HG03095 (cell line): ENCODE results near the gene STOML2.
A peak's percentile ranks its signal among the peaks of the same experiment; 100 is the strongest.

Experiments used
- ATAC-seq: cut with Tn5 transposase; IDR thresholded peaks from one replicate; pipeline ENCODE4 v1.9.1; 2021; ENCODE audit warnings: moderate library complexity; ENCODE audit not compliant: unreplicated experiment

Gene STOML2

DNA sequence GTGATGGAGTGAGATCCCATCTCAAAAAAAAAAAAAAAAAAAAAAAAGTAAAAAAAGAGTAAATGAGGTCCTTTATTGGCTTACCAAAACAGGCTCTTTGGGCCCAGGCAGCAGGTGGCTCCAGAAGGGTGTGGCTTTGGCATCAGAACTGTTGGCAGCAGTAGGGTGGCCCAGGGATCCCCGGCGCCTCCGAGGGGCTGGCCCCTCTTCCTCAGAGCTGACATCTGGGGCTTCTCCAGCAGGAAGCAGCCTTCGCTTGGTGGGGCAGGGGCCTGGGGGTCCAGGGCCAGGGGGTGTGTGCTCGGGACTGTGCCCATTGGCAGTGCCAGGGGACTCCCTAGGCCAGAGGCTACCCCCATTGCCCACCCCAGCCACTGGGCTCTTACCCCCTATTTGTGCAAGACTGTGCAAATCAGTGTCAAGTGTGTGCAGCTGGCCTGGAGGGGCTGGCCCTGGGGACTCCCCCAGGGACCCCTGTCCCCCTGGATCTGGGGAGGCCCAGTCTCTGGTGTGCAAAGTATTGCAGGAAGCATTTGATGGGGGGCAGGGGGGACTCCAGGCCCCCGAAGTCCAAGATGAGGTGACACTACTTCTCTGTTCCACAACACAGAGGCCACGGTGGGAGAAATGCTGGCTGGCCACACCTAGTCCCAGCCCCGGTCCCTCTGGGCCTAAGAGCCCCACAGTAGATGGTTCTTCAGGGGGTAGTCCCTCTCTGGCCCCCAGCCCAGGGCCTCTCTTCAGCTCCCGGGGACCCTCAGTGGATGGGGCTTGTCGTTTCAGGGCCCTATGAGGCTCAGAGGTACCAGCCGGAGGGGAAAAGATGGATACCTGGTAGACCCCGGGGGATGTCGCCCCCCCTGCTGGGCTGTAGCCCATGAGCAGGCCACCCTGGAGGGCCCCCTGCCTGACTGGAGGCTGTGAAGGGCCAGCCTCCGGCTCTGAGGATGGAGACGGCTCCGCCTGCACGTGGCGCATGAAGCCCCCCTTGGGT, 4.7 kb upstream of the STOML2 start:
- ATAC-seq, result no peak

GRCh38 chr9:35106343-35106730, 3.4 kb upstream of the STOML2 start:
- no peak for ATAC-seq

- ATAC-seq, result no peak
Measured at GRCh38 chr9:35105571-35106342, 2.8 kb upstream of the STOML2 start.

- ATAC-seq, result no peak
Measured at GRCh38 chr9:35105126-35105525, 2.2 kb upstream of the STOML2 start.

DNA sequence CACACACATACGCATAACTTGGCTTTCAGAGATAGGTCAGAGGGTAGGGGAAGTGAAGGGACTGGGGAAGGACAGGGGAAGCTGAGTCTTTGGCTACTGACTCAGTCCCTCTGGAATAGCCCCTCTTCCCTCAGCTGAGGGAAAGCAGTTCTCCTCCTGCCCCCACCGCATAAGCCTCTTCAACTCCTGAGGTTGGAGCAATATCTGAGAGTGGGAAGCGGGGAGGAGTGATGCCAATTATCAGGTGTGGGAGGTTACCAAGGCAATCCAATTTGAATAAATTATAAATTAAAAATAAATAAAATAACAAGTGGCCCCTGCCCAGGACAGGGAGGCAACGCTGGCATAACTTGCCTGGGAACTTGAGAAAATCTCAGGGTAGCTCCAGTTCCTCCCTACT, 1.7 kb upstream of the STOML2 start:
- no peak for ATAC-seq

DNA sequence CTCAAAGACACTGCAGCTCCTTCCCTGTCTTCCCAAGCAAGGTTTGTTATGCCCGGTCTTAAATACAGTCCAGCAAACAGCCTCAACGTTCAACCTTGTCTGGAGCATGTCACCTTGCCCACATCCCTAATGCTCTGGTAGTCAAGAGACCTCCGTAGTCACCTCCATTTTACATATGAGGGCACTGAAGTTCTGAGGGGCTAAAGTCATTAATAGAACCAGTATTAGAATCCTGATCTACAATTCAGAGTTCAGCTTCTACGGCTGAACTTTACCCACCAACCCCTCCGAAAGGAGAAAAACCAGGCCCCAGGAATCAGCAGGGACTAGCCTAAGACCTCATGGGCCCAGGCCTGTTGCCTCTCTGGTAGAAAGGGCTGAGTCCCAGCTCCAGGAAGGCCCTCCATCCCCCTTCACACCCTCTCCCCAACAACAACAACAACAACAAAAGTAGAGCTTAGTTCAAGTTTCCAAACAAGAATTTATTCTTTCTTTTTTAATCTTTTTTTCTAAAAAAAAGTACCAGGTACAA, 795 bp upstream of the STOML2 start:
- no peak for ATAC-seq

DNA sequence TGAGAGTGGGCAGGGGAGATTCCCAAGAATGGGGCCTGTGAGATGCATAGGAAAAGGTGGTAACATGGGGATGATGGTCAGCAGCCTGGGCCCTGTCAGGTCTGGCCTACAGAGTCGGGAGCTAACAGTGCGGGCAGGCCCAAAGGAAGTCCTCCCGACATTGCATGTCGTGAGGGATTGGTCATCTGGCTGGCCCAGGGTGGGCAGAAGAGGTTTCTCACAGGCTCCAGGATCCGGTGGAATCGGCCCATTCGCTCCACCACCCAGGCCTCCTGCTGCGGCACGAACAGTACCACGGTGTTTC, 514 bp downstream of the STOML2 start:
- ATAC-seq, result no peak

DNA sequence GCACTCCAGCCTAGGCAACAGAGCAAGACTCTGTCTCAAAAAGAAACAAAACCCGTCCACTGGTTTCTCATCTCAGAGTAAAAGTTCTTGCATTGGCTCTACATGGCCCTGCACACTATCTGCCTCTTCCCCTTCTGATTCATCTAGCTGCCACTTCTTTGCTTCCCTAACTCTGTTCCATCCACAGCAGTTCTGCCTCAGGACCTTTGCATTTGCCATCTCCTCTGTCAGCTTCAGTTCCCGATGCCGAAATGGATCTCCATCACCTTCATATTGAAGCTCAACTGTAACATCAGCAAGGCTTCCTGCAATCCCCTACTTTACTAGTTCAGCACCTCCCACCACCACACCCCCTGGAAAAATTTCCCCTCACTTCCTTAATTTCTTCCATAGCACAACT, 5.4 kb downstream of the STOML2 start:
- no peak for ATAC-seq

- ATAC-seq, result peak; percentile 90
Measured at GRCh38 chr9:35096035-35096849, 6.7 kb downstream of the STOML2 start, which contains the start of gene PIGO. Gene PIGO (minus strand): TSS chr9:35096591. CDS start chr9:35095565, 1,026 bp downstream.

GRCh38 chr9:35091536-35091935, 11.4 kb downstream of the STOML2 start:
- ATAC-seq, result no peak

GRCh38 chr9:35089434-35089833, 13.5 kb downstream of the STOML2 start:
- ATAC-seq, result no peak

DNA sequence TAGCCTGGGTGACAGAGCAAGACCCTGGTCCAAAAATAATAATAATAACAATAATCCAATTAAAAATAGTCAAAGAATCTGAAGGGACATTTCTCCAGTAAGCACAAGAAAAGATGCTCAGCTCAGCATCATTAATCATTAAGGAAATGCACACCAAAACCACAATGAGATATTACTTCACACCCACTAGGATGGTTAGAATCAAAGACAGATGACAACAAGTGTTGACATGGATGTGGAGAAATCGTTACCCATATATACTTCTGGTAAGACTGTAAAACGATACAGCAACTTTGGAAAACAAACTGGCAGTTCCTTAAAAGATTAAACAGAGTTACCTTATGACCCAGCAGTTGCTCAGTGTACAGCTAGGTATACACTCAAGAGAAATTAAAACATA, 17.9 kb downstream of the STOML2 start:
- ATAC-seq, result no peak

DNA sequence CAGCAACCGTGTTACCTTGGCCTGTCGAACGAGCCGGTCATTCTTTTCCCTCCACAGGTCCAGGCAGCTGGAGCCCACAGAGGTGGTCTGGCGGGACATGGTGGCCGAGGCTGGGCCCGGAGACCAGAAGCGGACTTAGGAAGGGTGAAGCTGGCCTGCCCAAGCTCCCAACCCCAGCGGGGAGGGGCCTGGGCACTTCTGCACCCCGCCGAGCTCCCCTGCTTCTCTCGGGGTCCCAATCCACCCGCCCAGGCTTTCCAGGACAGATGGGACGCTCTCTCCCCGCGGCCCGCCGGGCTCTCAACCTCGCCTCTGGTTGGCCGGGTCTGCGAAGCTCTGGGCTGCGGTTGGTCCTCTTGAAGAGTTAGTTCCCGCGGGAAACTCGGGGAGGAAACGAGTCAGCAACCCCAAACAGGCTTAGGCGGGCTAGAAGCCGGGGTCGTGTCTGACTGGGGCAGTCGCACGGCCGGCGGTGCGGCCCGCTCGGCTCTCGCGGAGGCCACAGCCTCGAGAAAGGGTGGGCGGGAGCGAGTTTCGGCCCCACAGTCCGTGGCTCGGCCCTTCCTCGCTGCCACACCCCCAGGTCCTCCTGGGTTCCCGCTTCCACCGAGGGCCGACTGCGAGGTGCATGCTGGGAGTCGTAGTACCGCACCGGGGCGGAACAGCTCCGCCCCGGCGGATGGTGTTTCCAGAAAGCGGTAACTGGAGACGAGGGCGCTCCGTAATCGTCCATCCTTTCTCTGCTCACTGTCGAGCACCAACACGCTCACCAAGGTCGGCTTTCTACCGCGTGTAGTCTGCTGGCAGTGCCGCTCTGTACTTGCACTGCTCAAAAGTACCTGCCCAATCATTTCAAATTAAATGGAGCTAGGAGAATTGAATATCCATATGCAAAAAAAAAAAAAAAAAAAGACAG, 23.2 kb downstream of the STOML2 start, which contains the start of gene FANCG:
TSS of gene FANCG (minus strand) at position 517 of the 916 bp plus-strand sequence. CDS start at position 99, 418 bp downstream.
- peak; percentile 89 for ATAC-seq

DNA sequence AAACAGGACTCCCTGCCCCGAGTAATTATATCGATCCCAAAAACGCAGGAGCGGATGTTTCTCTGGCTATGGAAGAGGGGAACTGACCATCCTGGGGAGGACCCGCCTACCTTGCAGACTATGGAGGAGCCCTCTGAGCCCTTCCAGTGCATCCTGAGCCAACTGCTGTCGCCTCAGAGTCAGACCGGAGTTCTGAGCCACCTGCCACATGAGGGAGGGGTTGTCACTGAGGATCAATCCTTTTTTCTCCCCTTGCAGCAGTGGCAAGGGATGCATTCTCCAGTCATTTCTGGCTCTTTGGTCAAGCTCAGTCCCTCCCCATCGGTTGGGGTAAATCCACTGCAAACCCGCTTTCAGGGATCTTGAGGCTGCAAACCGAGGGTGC, 23.9 kb downstream of the STOML2 start:
- no peak for ATAC-seq

DNA sequence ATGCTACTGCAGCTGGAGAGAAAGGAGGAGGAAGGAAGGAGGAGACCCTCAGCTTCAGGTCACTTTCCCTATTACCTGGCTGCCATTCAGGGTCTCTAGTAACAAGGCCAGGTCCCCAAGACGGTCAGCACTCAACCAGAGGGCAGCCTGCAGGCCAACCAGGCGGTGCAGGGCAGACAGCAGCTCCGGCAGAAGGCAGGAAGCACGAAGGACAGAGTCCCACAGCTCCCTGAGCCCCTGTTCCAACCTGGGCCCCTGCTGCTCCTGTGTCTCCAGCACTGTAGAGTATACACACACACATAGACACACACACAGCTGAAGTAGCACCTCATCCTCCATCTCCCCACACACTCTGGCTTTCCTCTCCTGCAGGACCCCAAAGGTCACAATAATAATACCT, 24.9 kb downstream of the STOML2 start:
- no peak for ATAC-seq

DNA sequence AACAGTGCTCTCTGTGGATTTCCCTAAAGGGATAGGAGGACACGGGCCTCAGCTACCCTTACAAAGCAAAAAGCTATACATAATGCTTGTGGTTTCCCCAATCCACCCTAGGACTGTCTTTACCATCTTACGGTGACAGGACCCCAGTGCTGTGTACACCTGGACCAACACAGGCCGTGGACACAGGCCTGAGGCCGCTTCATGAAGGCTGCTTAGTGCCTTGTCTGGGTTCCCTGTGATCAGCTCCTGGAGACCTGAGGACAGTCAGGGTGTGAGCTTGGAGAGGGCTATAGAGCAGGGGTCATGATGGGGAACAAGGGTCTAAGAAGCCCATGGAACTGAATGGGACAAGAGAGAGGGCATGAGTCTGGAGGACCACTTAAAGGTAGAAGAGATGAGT, 26.1 kb downstream of the STOML2 start:
- ATAC-seq, result no peak

GRCh38 chr9:35075358-35075757, 27.6 kb downstream of the STOML2 start:
- no peak for ATAC-seq

DNA sequence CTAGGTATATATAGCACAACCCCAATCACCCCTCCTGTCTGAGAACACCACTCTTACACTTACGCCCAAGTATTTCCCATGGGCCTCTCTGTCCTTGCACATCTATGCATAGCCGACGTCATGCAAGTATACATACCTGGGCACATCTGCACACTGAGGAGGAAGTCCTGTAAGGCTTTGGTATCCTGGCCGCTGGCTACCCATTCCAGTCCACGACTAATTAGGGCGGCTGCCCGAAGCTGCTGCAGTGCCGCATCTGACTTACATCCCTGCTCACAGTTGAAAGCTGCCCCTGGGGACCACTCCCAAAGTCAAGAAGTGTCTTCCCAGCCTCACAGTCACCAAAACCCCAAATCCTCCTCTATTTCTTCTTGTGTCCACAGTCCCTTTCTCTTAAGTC, 28.1 kb downstream of the STOML2 start:
- no peak for ATAC-seq

DNA sequence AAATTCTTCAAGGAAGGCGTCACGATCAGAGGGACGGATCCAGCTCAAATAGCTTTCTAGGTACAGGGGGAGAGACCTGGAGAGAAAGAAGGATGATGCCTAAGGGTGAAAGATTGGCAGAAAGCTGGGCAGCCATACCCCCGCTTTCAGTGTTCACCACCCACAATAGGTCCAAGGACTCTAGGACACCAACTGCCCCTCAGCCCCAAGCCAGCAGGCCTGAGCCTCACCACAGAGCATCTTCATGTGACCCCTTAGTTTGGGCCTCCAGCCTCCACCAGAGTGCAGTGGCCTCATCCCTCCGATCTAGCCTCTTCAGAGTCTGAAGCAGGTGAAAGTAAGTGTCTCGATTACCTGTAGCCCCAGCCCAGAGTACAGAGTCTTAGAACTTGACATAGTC, 28.8 kb downstream of the STOML2 start:
- ATAC-seq, result no peak

DNA sequence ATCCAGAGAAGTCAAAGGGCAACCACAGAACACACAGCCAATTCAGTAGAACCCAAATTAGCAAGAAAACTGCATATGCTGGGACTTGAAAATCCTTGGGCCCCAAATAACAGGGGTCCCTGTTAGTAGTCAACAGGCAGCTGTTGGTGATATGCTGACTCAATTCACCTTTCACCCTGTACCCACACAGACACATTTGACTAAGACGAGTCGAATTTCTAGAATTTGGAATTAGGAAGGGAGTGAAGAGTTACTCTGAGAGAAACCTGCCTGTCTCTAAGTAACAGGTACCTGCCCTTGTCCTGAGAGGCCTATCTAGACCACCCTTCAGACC, 29.7 kb downstream of the STOML2 start:
- ATAC-seq, result no peak
